HG02623 (cell line): ENCODE data around the gene LSM14B.
A peak's percentile ranks its signal among the peaks of the same experiment; 100 is the strongest.

Experiments
- ATAC-seq: cut with Tn5 transposase; IDR thresholded peaks from one replicate; pipeline ENCODE4 v1.9.1; 2021; ENCODE audit warnings: moderate library complexity; ENCODE audit not compliant: unreplicated experiment

LSM14B gene

DNA sequence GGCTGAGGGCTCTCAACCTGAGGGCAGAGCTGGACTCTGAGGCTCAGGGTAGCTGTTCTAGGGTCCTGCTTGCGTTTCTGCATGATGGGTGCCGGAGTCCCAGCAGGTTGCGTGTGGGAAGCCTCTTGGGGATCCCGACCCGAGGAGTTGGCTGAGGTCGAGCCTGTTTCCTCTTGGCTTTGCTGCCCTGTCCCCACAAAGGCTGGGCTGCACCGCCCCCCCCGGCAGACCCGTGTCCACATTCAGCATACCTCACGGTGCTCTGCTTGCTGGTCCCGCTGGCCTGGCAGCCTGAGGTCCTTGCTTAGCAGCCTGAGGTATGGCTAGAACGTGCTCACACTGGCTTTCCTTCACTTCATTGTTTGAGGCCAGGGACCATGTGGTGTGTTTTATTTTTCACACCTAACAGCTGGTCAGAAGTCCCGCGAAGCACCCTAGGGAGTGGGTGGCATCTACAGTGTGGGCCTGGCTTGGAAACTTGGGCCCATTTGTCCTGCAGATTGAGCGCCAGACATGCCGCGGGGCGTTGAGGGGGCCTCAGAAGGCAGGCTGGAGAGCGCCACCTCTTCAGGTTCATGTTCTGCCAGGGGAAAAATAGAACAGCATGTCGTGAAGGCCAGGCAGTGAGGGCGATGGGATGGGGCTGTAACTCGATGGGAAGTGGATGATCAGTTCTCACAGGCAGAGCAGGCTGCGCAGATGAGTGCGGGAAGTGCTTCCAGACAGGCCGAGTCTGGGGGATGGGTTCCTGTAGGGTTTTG lies 9.5 kb downstream of the LSM14B start:
- ATAC-seq, result no peak

DNA sequence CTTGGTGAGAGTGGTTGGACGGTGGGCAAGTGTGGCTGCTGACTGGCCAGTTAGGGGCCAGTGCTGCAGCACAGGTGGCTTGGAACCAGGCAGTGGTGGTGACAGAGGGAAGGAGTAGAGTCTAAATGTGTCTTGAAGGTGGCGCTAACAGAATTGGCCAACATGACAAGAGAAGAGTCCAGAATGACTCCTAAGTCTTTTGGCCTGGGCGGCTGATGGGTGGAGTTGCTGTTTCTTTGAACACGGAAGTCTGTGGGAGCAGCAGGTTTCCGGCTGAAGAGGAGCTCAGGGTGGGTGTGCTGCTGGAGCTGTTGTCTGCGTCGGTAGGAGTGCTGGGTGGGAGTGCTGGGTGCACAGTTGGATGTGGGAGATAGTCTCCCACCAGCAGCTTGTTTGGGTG lies 10.1 kb downstream of the LSM14B start:
- ATAC-seq, result no peak

DNA sequence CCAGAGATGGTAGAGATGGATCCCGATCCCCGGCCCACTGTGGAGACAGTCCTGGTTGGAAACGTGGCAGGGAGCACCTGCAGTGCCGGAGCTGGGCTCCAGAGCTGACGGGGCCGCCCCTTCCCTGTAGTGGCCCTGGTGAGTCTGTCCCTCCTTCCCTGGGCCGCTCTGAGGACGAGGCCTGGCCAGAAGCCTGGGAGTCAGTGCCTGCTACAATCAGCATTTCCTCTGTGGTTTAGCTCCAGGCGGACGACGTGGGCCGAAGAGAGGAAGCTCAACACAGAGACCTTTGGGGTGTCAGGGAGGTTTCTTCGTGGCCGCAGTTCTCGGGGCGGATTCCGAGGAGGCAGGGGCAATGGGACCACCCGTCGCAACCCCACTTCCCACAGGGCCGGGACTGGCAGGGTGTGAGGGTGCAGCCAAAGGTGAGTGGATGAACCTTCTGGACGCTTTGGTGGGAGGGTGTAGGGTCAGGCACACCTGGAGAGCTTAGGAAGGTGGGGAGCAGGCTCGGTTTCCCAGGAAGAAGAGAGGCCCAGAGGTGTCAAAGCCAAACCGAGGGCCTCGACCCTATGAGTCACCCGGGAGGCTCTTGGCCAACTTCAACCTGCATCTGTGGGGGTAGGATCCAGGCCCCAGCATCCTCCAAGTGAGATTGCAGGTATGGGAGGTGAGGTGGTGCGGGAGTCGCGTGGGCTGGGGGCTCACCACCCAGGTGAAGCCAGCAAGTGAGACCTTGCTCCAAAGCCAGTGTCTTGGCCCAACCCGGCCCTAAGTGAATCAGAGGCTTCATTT lies 11.0 kb downstream of the LSM14B start:
- ATAC-seq, result no peak

DNA sequence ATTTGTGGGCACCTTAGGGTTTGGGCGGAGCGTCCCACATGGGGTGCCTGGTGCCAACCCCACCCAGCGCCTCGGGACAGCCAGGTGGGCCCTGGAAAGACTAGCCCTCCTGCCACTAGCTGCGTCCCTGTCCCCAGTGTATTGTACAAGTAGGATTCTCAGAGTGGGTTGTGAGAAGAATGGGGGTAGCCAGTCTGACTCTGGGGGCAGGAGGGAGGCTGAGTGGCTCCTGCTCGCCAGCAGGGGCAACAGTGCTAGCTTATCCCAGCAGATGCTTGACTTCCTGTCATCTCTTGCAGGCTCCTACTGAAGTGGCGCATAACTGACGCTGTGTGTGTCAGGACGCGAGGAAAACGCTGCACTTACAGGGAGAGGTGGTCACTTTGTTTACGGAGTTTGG lies 11.6 kb downstream of the LSM14B start:
- ATAC-seq, result no peak

DNA sequence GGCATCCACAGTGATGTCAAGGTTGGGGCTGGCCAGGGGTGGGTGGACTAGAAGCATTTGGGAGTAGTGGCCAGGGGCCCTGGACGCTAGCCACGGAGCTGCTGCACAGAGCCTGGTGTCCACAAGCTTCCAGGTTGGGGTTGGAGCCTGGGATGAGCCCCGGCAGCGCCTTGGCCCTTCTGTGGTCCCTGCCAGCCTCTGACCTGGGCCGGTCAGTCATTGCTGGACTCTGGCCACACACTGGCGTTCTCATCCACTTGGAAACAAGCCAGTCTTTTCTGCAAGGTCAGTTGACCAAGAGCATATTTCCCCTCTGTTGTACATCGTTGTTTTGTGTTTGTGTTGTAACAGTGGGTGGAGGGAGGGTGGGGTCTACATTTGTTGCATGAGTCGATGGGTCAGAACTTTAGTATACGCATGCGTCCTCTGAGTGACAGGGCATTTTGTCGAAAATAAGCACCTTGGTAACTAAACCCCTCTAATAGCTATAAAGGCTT lies 12.5 kb downstream of the LSM14B start:
- no peak for ATAC-seq

DNA sequence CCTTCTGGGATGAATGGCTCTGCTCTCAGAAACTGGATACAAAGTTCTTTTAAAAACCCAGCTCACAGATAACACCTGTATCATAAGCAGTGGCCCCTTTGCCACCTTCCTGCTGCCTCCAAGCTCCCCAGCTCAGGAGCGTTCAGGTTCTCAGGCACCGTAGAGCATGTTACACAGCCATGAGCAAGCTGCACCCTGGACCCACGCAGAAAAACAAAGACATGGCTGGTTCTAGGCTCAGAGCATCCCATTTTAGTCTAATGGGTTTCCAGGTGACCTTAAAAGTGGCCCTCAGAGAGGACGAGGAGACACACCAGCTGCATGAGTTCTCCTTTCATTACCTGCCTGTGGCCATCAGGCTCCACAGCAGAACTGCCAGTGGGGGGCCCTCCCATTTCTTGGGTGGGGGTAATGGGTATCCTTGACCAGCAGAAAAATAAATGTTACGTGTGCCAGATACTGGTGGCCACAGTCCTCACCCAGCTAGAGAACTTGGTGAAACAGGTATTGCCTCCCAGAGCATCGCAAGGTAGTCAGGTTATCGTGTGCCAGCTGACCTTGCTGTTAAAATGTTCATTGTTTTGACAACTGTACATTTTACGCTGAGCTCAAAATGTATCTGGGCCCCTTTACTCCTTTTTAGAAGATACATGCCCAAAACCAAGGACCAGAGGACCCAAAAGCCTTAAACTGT lies 13.4 kb downstream of the LSM14B start:
- ATAC-seq, result no peak

DNA sequence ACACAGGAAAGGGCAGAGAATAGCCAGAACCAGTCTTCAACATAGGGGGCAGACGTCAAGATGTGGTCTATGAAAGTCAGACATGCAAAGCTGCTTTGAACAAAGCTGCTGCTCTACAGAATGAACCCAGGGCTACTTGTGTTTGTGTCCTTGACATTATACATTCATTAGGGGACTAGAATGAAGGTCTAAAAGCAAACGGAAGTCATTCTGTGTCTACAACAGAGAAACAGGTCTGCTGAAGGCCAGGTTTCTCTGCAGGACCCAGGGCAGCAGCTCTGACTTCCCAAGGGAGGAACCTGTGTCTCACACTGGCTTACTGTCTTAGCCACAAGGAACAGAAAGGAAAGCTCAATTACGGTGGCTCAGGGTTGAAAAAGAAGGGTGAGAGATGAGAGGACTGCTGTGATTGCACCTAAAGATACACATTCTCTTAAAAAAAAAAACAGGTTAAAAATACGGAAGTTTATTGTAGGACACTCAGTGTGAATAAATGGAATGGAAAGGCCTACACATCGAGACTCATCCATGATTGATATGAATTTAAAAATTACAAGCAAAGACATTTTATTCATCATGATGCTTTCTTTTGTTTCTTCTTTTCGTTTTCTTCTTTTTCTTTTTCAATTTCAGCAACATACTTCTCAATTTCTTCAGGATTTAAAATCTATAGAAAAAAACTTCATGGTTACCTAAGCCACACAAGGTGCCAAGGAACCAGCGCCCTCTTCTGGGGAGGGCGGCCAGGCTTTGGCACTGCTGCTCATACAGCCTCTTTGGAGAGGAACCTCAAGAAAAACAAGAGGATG lies 14.2 kb downstream of the LSM14B start:
- no peak for ATAC-seq

DNA sequence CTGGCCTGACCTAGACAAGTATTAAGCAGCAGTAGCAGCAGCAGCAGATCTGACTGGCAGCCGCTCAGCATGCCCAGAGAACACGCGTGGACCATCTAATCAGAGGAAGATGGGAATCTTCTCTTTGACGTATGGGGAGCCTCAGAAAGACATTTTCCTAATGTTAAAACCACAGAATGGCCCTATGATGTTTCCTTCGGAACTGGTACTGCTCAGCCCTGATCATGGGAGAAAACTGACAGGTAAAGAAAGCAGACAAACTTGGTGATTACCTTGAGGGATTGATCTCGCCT lies 14.8 kb downstream of the LSM14B start:
- no peak for ATAC-seq

DNA sequence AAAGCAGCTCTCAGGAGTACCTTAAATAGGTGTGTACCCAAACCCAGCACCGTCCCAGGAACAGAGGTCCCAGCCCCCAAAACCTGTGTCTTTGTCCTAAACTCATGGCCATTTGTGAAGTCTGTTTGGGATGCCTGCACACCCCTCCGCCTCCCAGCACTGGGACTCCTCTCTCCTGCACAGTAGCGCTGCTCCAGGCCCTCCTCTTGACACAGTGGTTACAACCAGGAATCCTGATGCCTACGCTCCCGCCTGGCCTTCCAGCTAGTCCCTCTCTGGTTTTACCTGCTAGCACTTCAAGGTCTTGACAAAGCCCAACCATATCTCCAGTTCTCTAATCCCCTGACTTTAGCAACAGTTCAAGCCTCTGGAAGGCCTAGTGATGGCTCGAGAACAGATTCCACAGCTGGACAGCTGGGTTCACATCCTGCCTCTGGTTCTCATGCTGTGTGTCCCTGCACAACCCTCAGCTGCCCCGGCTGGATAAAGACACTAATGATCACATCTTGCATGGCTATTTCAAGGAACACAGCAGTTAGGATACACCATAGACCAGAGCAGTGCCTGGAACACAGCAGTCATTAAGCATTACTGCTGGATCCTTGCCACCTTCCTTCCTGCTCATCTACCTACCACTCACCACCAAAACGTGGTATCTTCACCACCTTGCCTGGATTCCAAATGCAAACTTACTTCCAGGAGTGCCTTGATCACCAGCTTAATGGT lies 15.4 kb downstream of the LSM14B start:
- ATAC-seq, result no peak

DNA sequence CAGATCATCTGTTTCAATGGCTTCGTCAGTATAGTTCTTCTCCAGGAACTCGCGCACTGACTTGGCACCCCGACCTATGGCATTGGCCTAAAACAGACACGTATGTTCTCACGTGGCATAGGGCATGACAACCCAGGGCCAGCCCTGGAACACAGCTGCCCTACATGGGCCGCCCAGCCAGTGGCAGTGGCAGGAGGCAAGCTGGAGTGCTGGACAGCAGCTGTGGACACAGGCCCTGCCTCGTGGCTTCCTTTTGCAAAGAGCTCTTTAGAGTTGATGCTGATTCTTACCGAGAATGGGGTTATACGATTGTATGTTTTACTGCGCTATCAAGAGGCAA lies 15.9 kb downstream of the LSM14B start:
- no peak for ATAC-seq

DNA sequence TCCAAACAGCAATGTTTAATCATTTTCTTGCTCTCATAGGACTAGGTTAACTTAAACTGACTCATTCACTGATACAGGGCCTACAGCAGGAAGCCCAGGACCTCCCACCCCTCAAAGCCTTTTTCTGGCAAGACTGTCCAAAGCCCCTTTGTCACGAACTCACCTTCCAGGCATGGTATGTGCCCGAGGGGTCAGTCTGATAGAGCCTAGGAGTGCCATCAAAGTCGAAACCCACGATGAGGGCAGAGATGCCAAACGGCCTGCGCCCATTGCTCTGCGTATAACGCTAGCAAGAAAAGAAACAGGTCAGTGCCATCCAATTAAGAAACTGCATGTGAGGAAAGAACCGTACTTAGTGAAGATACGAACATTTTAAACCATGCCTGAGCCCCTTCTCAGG lies 16.6 kb downstream of the LSM14B start:
- ATAC-seq, result no peak

DNA sequence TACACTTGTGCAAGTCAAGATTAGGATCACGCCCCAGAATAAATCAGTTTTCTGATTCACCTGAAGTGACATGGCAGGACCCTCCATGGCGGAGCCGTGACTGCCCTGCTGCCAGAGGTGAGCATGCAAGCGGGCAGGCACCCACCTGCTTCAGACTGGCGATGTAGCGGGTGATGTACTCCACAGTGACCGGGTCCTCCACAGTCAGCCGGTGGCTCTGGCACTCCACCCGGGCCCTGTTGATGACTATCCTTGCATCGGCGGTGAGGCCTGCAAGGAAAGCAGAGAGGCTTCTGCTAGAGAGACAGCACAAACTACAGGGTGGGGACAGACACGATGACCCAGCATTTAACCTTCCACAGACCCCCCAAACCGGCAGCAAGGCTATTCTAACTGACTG lies 17.4 kb downstream of the LSM14B start:
- ATAC-seq, result no peak

DNA sequence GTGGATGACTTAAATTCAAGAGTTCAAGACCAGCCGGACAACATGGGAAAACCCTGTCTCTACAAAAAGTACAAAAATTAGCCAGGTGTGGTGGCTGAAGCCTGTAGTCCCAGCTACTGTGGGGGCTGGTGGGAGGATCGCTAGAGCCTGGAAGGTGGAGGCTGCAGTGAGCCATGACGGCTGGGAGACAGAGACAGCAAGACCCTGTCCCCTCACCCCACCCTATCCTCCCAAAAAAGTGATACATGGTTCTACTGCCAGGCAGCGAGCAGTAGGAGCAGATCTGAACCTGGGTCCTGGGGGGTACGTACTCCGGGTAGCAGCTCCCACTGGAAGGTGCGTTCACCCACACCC lies 18.7 kb downstream of the LSM14B start:
- ATAC-seq, result no peak

DNA sequence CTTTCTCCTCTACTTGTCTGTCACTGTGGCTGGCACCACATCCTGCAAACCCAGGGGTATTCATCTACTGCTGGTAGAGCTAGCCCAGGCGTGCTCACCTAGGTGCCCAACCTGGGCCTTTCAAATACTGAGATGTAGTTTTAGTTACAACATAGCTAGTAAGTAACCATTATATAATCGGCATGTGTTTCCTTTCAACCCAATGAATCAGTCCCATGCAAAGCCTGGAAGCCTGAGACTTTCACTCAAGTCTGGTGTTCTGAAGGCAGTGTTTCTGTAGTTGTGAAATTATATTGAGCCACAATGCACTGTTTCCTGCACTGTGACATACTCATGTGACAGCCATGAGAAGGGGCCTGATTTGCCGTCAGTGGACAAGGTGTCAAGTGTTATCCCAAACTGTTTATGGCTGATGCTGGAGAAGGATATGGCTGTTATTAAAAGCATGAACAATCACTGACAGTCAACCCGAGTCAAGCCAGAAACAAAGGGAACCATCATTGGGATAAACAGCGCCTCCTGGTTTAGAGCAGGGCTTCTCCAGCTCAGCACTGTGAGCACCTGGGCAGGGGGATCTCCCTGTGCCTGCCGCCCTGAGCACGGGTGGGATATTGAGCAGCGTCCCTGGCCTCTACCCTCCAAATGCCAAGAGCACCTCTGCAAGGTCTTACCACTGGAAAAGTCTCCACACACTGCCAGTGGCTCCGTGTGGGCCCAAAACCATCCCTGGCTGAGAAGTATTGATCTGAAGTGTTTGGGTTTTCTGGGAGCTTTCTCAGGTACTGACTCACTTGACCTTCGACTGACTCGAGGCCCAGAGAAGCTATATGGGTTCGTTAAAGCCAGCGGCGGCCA lies 19.3 kb downstream of the LSM14B start:
- ATAC-seq, result no peak

DNA sequence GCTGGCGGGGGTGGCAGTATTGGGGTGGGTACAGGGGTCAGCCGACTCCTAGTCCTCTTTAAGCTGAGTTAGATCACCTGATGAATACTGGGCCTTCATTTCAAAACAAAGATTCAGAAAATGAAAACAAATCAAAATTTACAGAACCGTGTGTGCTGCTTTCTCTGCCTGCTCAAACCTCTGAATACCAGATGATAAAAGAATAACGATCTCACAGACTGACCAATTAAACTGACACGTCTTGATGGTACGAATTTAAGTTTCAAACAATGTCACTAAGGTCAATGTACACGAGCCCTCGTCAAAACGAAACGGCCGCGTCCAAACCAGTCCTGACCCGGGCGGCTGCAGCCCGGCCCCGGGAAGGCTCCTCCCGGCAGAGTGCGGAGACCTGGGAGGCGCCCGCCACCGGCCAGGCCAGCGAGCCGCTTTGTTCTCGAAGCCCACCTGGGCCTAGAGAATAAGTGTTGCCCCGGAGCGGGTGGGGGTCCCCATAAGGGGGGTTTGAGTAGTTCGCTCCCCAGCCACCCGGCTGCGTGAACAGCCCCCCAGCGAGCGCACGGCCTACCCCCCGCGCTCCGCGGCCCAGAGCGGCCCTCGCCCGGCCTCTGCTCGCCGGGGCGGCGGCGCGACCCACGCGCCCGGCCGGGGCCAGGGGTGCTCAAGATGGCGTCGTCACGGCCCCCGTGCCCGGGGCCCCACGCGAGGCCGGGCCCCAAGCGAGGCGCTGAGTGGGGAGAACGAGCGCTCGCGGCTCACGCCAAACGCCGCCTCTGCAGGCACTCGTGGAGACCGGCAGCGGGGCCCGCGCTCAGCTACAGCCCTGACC lies 20.2 kb downstream of the LSM14B start:
- peak; percentile 10 for ATAC-seq

DNA sequence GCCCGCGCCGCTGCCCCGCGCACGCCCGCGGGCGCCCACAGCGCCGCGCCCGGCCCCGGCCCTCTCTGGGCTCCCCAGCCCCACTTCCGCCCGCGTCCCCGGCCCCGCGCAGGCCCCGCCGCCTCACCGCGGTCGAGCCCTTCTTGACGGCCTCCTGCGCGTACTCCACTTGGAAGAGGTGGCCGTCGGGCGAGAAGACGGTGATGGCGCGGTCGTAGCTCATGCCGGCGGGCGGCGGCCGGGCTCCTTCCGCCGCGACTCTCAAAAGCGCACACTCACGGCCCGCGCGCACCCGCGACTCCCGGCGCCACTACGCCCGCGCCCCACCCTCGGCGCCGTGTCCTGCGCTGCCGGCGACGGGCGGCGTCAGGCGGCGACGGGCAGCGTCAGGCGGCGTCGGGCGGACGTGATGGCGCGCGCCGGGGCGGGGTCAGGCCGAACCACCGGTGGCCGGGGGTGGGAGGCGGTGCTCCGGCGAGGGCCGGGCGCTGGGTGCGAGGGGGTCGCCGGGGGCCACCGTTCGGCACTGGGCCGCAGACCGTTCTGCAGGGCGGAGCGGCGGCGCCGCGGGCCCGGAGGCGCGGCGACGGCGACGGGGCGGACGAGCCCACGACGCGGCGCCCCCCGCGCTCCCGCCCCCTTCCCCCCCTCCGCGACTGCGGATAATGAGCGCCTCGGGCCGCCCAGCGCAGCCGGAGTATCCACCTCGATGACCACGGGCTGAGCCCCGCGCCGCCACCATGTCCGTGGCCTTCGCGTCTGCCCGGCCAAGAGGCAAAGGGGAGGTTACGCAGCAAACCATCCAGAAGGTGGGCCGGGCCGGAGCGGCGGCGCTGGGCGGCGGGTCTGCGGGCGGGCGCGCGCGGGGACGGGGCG lies 21.0 kb downstream of the LSM14B start, which contains the start of the genes PSMA7 and SS18L1:
Gene PSMA7 (minus strand): TSS at position 314 of the 876 bp plus-strand sequence. CDS start 91 bp downstream, at position 223.
Gene SS18L1 (plus strand): TSS at position 689 of the 876 bp plus-strand sequence. CDS start 52 bp downstream, at position 741.
- peak; percentile 68 for ATAC-seq

DNA sequence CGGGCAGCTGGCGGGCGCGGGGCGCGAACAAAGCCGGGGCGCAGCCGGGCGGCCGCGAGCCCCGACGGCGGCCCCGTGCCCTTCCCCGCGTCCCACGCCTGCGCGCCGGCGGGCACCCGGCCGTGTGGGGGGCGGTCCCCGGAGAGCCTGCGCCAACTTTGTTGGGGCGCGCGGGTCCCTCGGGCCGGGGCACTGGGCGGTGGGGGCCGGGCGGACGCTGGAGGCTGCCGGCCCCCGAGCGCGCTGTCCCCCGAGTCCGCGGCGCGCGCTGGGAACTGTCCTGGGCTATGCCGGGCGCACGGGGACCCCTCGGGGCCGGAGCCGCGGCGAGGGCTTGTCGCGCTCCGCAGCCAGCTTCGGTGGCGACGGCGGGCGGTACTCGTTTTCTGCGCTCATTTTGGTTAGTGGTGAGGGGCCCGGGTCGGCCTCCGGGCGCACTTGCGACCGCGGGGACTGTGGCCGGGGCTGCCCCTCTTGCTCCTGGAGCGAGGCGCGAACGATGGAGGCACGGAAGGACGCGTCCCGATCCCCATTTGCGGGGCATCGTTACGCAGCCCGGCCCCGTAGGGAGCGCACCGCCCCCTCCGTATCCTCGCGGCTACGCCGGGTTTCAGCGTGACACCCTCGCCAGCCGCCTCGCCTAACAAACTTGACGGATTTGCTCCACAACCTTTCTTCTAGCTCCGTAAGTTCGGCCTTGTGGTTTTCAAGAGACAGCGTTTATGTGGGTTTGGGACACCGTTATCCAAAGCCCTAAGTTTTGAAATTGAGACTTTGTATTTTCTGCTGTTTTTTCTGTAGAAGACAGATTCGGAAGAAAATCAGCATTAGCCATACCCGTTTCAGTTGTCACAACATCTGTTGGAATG lies 21.9 kb downstream of the LSM14B start:
- peak; percentile 2 for ATAC-seq
